ENCODE results near the gene P3H4.

The P3H4 gene

GRCh38 chr17:41769346-41769862 lies 42.3 kb downstream of the P3H4 start:
- no peak for DNase-seq

- DNase-seq = no peak
Observed at GRCh38 chr17:41768682-41769288, 43.0 kb downstream of the P3H4 start.

- no peak for DNase-seq
Observed at GRCh38 chr17:41767324-41768042, 44.3 kb downstream of the P3H4 start.

GRCh38 chr17:41766135-41766534 lies 45.6 kb downstream of the P3H4 start:
- no peak for DNase-seq

- no peak for DNase-seq
Observed at GRCh38 chr17:41763327-41763726, 48.4 kb downstream of the P3H4 start.

GRCh38 chr17:41762841-41763240 lies 48.9 kb downstream of the P3H4 start:
- DNase-seq = no peak

- DNase-seq = no peak
Observed at GRCh38 chr17:41762391-41762790, 49.4 kb downstream of the P3H4 start.

GRCh38 chr17:41760878-41761277 lies 50.9 kb downstream of the P3H4 start:
- no peak for DNase-seq

- no peak for DNase-seq
Observed at GRCh38 chr17:41758601-41759000, 53.1 kb downstream of the P3H4 start.

GRCh38 chr17:41754066-41754465 lies 57.7 kb downstream of the P3H4 start:
- DNase-seq = no peak

Data from MV-4-11 (cell line).